IMR-90 (cell line): ENCODE measurements around the gene SLC25A26. TPM values are rescaled to one million over a fixed set of nuclear protein-coding genes. Genes with fewer than 3 reads are reported as not detected.
A peak's percentile ranks its signal among the peaks of the same experiment; 100 is the strongest.

ENCODE experiments used
- ATAC-seq: fragments of 200-7000 bp; cut with Tn5 transposase; 2 replicates; pipeline ENCODE4 v1.9.1; 2020; ENCODE audit warnings: low read depth, mild to moderate bottlenecking, moderate library complexity
- BruUV-seq: library from RNA; stranded (reverse); fragments of 400-500 nt; replicated peaks from 2 replicates; lab custom pipeline; 2021; lab: Mats Ljungman, UMichigan
- CTCF ChIA-PET: fragments of 300-600 bp; formaldehyde crosslinking; extraction: SDS; loops from one replicate; lab custom pipeline; 2021; ENCODE audit warnings: antibody characterized with exemption; lab: Yijun Ruan, JAX
- POLR2A ChIA-PET: fragments of 300-600 bp; sonication (Branson Sonifier 250); formaldehyde crosslinking; loops from one replicate; lab custom pipeline; 2022; ENCODE audit warnings: antibody characterized with exemption; ENCODE audit not compliant: unreplicated experiment; lab: Charles Lee
- DNase-seq: peaks from one replicate; pipeline ENCODE4 v3.0.0; 2013
- H2AFZ ChIP-seq: replicated peaks from 2 replicates; pipeline ENCODE3; 2013; ENCODE audit warnings: low read length, mild to moderate bottlenecking; ENCODE audit not compliant: poor library complexity
- H2AK5ac ChIP-seq: 2 replicates; pipeline ENCODE4 v1.6.1; 2013; ENCODE audit warnings: low read depth, low read length, inconsistent platforms
- H2AK9ac ChIP-seq: replicated peaks from 2 replicates; pipeline ENCODE3; 2013; ENCODE audit warnings: mild to moderate bottlenecking, low read depth, low read length, moderate library complexity; ENCODE audit not compliant: poor library complexity
- H2BK120ac ChIP-seq: 2 replicates; pipeline ENCODE4 v1.6.1; 2013; ENCODE audit warnings: low read depth, low read length, inconsistent platforms
- H2BK15ac ChIP-seq: 3 replicates; pipeline ENCODE4 v1.6.1; 2013; ENCODE audit warnings: low read depth, low read length, inconsistent platforms
- H2BK20ac ChIP-seq: 2 replicates; pipeline ENCODE4 v1.6.1; 2013; ENCODE audit warnings: low read depth, mild to moderate bottlenecking, inconsistent platforms, low read length, moderate library complexity
- H2BK5ac ChIP-seq: 2 replicates; pipeline ENCODE4 v1.6.1; 2013; ENCODE audit warnings: mild to moderate bottlenecking, low read depth, low read length, inconsistent platforms; ENCODE audit not compliant: poor library complexity, severe bottlenecking
- H3K14ac ChIP-seq: replicated peaks from 2 replicates; pipeline ENCODE4 v1.6.1; 2013; ENCODE audit warnings: low read depth, low read length, inconsistent platforms
- H3K18ac ChIP-seq: 2 replicates; pipeline ENCODE4 v1.6.1; 2013; ENCODE audit warnings: low read depth, low read length, control low read depth
- H3K23ac ChIP-seq: 2 replicates; pipeline ENCODE4 v1.6.1; 2013; ENCODE audit warnings: low read depth, low read length, inconsistent platforms
- H3K27ac ChIP-seq: 2 replicates; pipeline ENCODE4 v1.5.1; 2013; ENCODE audit warnings: mild to moderate bottlenecking, control low read depth, low read length; ENCODE audit not compliant: insufficient read depth
- H3K27me3 ChIP-seq: 2 replicates; pipeline ENCODE4 v1.6.1; 2013; ENCODE audit warnings: low read length; ENCODE audit not compliant: control insufficient read depth, insufficient read depth
- H3K36me3 ChIP-seq: 2 replicates; pipeline ENCODE4 v1.6.1; 2013; ENCODE audit warnings: low read length, mixed read lengths; ENCODE audit not compliant: control insufficient read depth, insufficient read depth
- H3K4ac ChIP-seq: 2 replicates; pipeline ENCODE4 v1.6.1; 2013; ENCODE audit warnings: low read depth, low read length, inconsistent platforms
- H3K4me1 ChIP-seq: 2 replicates; pipeline ENCODE4 v1.6.1; 2013; ENCODE audit warnings: low read length, mixed read lengths; ENCODE audit not compliant: control insufficient read depth, insufficient read depth
- H3K4me2 ChIP-seq: 2 replicates; pipeline ENCODE4 v1.6.1; 2013; ENCODE audit warnings: low read depth, mild to moderate bottlenecking, control low read depth, low read length, moderate library complexity
- H3K4me3 ChIP-seq: 2 replicates; pipeline ENCODE4 v1.5.1; 2013; ENCODE audit warnings: low read depth, mild to moderate bottlenecking, control low read depth, low read length, moderate library complexity; ENCODE audit not compliant: insufficient read depth
- H3K56ac ChIP-seq: 2 replicates; pipeline ENCODE4 v1.6.1; 2013; ENCODE audit warnings: low read length, inconsistent platforms; ENCODE audit not compliant: insufficient read depth; ENCODE audit errors: extremely low read depth
- H3K79me1 ChIP-seq, 2 experiments: 2 replicates each; pipeline ENCODE4 v1.6.1; 2013; ENCODE audit warnings: low read length in 2 of 2, inconsistent platforms in 1 of 2, low read depth in 1 of 2
- H3K9ac ChIP-seq: 2 replicates; pipeline ENCODE4 v1.6.1; 2013; ENCODE audit warnings: low read depth, low read length, control low read depth
- H3K9me1 ChIP-seq: 2 replicates; pipeline ENCODE4 v1.6.1; 2013; ENCODE audit warnings: low read length, inconsistent platforms; ENCODE audit not compliant: insufficient read depth
- H3K9me3 ChIP-seq: 2 replicates; pipeline ENCODE4 v1.6.1; 2013; ENCODE audit warnings: low read length; ENCODE audit not compliant: control insufficient read depth, insufficient read depth
- H4K20me1 ChIP-seq: 2 replicates; pipeline ENCODE4 v1.6.1; 2013; ENCODE audit warnings: low read length, inconsistent platforms; ENCODE audit not compliant: insufficient read depth
- H4K5ac ChIP-seq: 2 replicates; pipeline ENCODE4 v1.6.1; 2013; ENCODE audit warnings: mild to moderate bottlenecking, low read depth, low read length, control low read depth
- H4K8ac ChIP-seq, 2 experiments: 2 replicates each; pipeline ENCODE4 v1.6.1; 2013; ENCODE audit warnings: low read depth in 2 of 2, low read length in 2 of 2, control low read depth in 1 of 2, inconsistent platforms in 1 of 2
- H4K91ac ChIP-seq: 2 replicates; pipeline ENCODE4 v1.6.1; 2013; ENCODE audit warnings: low read depth, low read length, inconsistent platforms; ENCODE audit not compliant: insufficient read depth
- CEBPB ChIP-seq: IDR thresholded peaks from 2 replicates; pipeline ENCODE4 v1.6.1; 2012; ENCODE audit warnings: low read depth, low read length, improper control_type of control experiment
- CTCF ChIP-seq: conservative IDR thresholded peaks from 2 replicates; pipeline ENCODE4 v1.5.1; 2012; ENCODE audit warnings: mild to moderate bottlenecking, low read depth, low read length, improper control_type of control experiment
- NFE2L2 ChIP-seq: fragments of 150-350 bp; IDR thresholded peaks from 2 replicates; pipeline ENCODE4 v1.6.1; 2016; ENCODE audit warnings: low read depth, mild to moderate bottlenecking, low read length
- RFX5 ChIP-seq: IDR thresholded peaks from 2 replicates; pipeline ENCODE4 v1.8.0; 2012; ENCODE audit warnings: low read depth, mild to moderate bottlenecking, low read length, moderate library complexity
- SMC3 ChIP-seq: fragments of 150-350 bp; IDR thresholded peaks from 2 replicates; pipeline ENCODE4 v1.6.1; 2016; ENCODE audit warnings: low read depth, mild to moderate bottlenecking, antibody characterized with exemption, low read length, moderate library complexity
- WGBS, 2 experiments: methylation state at CpG; one replicate each; pipeline versions ENCODE4 v1.1.5 to v1.1.7; 2013; ENCODE audit warnings: missing lambda C conversion rate in 2 of 2; ENCODE audit not compliant: insufficient read length in 1 of 2; ENCODE audit errors: extremely low coverage in 2 of 2; 5-methylcytosine and 5-hydroxymethylcytosine counted together
- dilution Hi-C: fragments of 300-500 bp; cut with HindIII; formaldehyde crosslinking; loops from one replicate; pipeline ENCODE4 v1.14.3; 2018; ENCODE audit warnings: low sequenced_read_pairs; ENCODE audit not compliant: unreplicated experiment
- in situ Hi-C: fragments of 300-500 bp; cut with MboI; formaldehyde crosslinking; loops from 3 replicates; pipeline ENCODE4 v1.14.3; 2019; ENCODE audit warnings: low sequenced_read_pairs, inconsistent platforms, mixed read lengths
- intact Hi-C: fragments of 100-400 bp; cut with micrococcal nuclease; formaldehyde crosslinking; loops from 2 replicates; pipeline ENCODE4 v1.10.0; 2022
- polyA plus RNA-seq, 3 experiments: library from polyadenylated mRNA; depleted of rRNA; stranded (reverse); fragments of >200 nt; gene quantifications; 2 replicates each; pipeline ENCODE4 v1.2.3, GENCODE V29; 2012; ENCODE audit warnings: low replicate concordance in 1 of 3
- total RNA-seq: library from RNA; depleted of rRNA; stranded (reverse); fragments of >200 nt; gene quantifications from 2 replicates; pipeline ENCODE4 v1.2.3, GENCODE V29; 2012
- TF ChIP-seq, protein P1 (sequence below): fragments of 150-350 bp; IDR thresholded peaks from 2 replicates; pipeline ENCODE4 v1.6.1; 2016; ENCODE audit warnings: low read depth, mild to moderate bottlenecking, low read length, moderate library complexity, borderline replicate concordance
- TF ChIP-seq, protein P2 (sequence below): fragments of 150-350 bp; IDR thresholded peaks from 2 replicates; pipeline ENCODE4 v1.6.1; 2017; ENCODE audit warnings: mild to moderate bottlenecking, antibody characterized with exemption, low read length, low read depth

SLC25A26 gene
- total and polyA plus RNA-seq, 2 of the 4 experiments (the other 2 are of a cell fraction), result 10.9 to 12.7 TPM

GRCh38 chr3:66398228-66399025 lies 177.6 kb downstream of the SLC25A26 start:
- no peaks in the 10 kb centered on the region for H3K9me3 ChIP-seq
- DNase-seq, result peak; percentile 56
- intact Hi-C loops, result no loop called here
- peak overlapping the region; percentile 17; the same call in 1 of the 3 replicates for H2BK15ac ChIP-seq
- no peaks in the 10 kb centered on the region for H3K27me3 ChIP-seq
- H3K4me1 ChIP-seq, result peaks cover 19% of the 10 kb centered on the region
- peaks cover 60% of the 10 kb centered on the region for H3K36me3 ChIP-seq
- no peak overlapping the region for H4K8ac ChIP-seq
- H2AFZ ChIP-seq, result no peak overlapping the region
- no peak overlapping the region for H2BK120ac ChIP-seq
- no peak overlapping the region for H4K5ac ChIP-seq
- peak overlapping the region; percentile 21 for H2BK5ac ChIP-seq
- peak overlapping the region; percentile 29; the same call in 1 of the 2 replicates for H2AK5ac ChIP-seq
- no peak overlapping the region for H3K18ac ChIP-seq
- peaks cover 26% of the 10 kb centered on the region for H3K9me1 ChIP-seq
- H3K56ac ChIP-seq, result no peak overlapping the region
- H3K14ac ChIP-seq, result 0 out of 2 replicates have a peak overlapping the region, but pooled peaks have one; percentile 16
- ChIA-PET POLR2A (no interaction called here), CTCF (interaction anchor here (1.0 to 1.6 kb wide), 2 partner anchors 10 to 65 kb away, joined by 3 read pairs; no protein-coding TSS in a partner anchor)
- dilution Hi-C loops, result no loop called here
- H3K79me1 ChIP-seq, result peaks cover 6 to 27% of the 10 kb centered on the region in 2 experiments; a peak in 3 of 4 replicates
- H3K4me2 ChIP-seq, result no peak overlapping the region
- H3K27ac ChIP-seq, result peak overlapping the region; percentile 5; the same call in 1 of the 2 replicates
- no TSS peak for BruUV-seq
- H2AK9ac ChIP-seq, result no peak overlapping the region
- 0 out of 2 replicates have a peak overlapping the region, but pooled peaks have one; percentile 12 for H3K23ac ChIP-seq
- H2BK20ac ChIP-seq, result no peak overlapping the region
- in situ Hi-C loops, result no loop called here
- TF ChIP-seq RFX5, result no peak
- no peak for TF ChIP-seq SMC3
- TF ChIP-seq CEBPB, result no peak
- TF ChIP-seq NFE2L2, result no peak
- TF ChIP-seq, protein P1, sequence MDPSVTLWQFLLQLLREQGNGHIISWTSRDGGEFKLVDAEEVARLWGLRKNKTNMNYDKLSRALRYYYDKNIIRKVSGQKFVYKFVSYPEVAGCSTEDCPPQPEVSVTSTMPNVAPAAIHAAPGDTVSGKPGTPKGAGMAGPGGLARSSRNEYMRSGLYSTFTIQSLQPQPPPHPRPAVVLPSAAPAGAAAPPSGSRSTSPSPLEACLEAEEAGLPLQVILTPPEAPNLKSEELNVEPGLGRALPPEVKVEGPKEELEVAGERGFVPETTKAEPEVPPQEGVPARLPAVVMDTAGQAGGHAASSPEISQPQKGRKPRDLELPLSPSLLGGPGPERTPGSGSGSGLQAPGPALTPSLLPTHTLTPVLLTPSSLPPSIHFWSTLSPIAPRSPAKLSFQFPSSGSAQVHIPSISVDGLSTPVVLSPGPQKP, result no peak
- no peak for TF ChIP-seq CTCF
- TF ChIP-seq, protein P2, sequence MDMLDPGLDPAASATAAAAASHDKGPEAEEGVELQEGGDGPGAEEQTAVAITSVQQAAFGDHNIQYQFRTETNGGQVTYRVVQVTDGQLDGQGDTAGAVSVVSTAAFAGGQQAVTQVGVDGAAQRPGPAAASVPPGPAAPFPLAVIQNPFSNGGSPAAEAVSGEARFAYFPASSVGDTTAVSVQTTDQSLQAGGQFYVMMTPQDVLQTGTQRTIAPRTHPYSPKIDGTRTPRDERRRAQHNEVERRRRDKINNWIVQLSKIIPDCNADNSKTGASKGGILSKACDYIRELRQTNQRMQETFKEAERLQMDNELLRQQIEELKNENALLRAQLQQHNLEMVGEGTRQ, result no peak
- H3K4ac ChIP-seq, result peak overlapping the region; percentile 24; the same call in 1 of the 2 replicates
- 85% methylated on average over 4 of the region's 9 CpGs; no CpG with 5 or more reads in 1 of the 2 experiments for WGBS, 2 experiments
- no peak overlapping the region for H4K91ac ChIP-seq
- no peak for ATAC-seq
- H3K4me3 ChIP-seq, result no peak overlapping the region
- no peaks in the 10 kb centered on the region for H4K20me1 ChIP-seq
- H3K9ac ChIP-seq, result no peak overlapping the region
